Large intestine (tissue), 3 donors: ENCODE results near the gene EXOG. TPM values are rescaled to one million over a fixed set of nuclear protein-coding genes. Genes with fewer than 3 reads are reported as not detected.
"Not testable (repeated sequence)": the region's sequence is repeated elsewhere in the genome, so short reads cannot be mapped to it uniquely, and the experiment has no call there.

Source experiments
- DNase-seq, 2 donors: peaks; one replicate each; pipeline versions ENCODE4 v3.0.0 to v3.0.0-alpha.2; 2013
- H3K27ac ChIP-seq: one replicate; pipeline ENCODE4 v1.5.1; 2013; ENCODE audit warnings: low read length
- H3K27me3 ChIP-seq: 2 replicates; pipeline ENCODE4 v1.6.1; 2013; ENCODE audit warnings: low read length; ENCODE audit not compliant: control insufficient read depth, insufficient read depth
- H3K36me3 ChIP-seq: 2 replicates; pipeline ENCODE4 v1.6.1; 2013; ENCODE audit warnings: low read length; ENCODE audit not compliant: control insufficient read depth, insufficient read depth
- H3K4me1 ChIP-seq: one replicate; pipeline ENCODE4 v1.6.1; 2013; ENCODE audit warnings: low read length; ENCODE audit not compliant: control insufficient read depth, insufficient read depth
- H3K4me3 ChIP-seq: one replicate; pipeline ENCODE4 v1.5.1; 2013; ENCODE audit warnings: low read length
- H3K9me3 ChIP-seq: one replicate; pipeline ENCODE4 v1.6.1; 2013; ENCODE audit warnings: mild to moderate bottlenecking, low read depth, low read length, moderate library complexity; ENCODE audit not compliant: control insufficient read depth
- WGBS: methylation state at CpG from one replicate; pipeline ENCODE4 v1.1.5; 2013; ENCODE audit warnings: low lambda C conversion rate; ENCODE audit not compliant: insufficient coverage; 5-methylcytosine and 5-hydroxymethylcytosine counted together
- polyA plus RNA-seq: library from polyadenylated mRNA; unstranded; fragments of 120-200 nt; gene quantifications from one replicate; pipeline ENCODE4 v1.2.1, GENCODE V29; 2013

The EXOG gene
- polyA plus RNA-seq, 1 donor: 10.4 TPM

GRCh38 chr3:38563070-38563885 is 67.1 kb downstream of the EXOG start:
- no peaks in the 10 kb centered on the region for H3K27me3 ChIP-seq

GRCh38 chr3:38563886-38564270 is 67.7 kb downstream of the EXOG start:
- WGBS: 90% methylated on average over 2 of the region's 10 CpGs
- Histone ChIP-seq H3K36me3 (no peaks in the 10 kb centered on the region), H3K4me3 (no peak overlapping the region), H3K4me1 (no peaks in the 10 kb centered on the region), H3K9me3 (no peaks in the 10 kb centered on the region), H3K27ac (no peak overlapping the region), H3K27me3 (no peaks in the 10 kb centered on the region)
- DNase-seq: no peak

More at GRCh38 chr3:38563070-38563885, 67.1 kb downstream of the EXOG start:
- H3K36me3 ChIP-seq: no peaks in the 10 kb centered on the region
- no peak overlapping the region for H3K27ac ChIP-seq
- no peak for DNase-seq
- H3K9me3 ChIP-seq: no peaks in the 10 kb centered on the region
- WGBS: 80% methylated on average over 1 of the region's 15 CpGs
- no peak overlapping the region for H3K4me3 ChIP-seq
- no peaks in the 10 kb centered on the region for H3K4me1 ChIP-seq

- H3K4me1 ChIP-seq: no peaks in the 10 kb centered on the region
- H3K9me3 ChIP-seq: no peaks in the 10 kb centered on the region
- WGBS: no CpG with 5 or more reads among the region's 6 CpGs
- H3K27me3 ChIP-seq: no peaks in the 10 kb centered on the region
- H3K27ac ChIP-seq: no peak overlapping the region
- no peak overlapping the region for H3K4me3 ChIP-seq
- H3K36me3 ChIP-seq: no peaks in the 10 kb centered on the region
- DNase-seq: no peak
Observed at GRCh38 chr3:38564631-38565338, 68.6 kb downstream of the EXOG start.

- Histone ChIP-seq H3K27me3 (no peaks in the 10 kb centered on the region), H3K36me3 (no peaks in the 10 kb centered on the region), H3K4me3 (no peak overlapping the region), H3K27ac (no peak overlapping the region), H3K9me3 (no peaks in the 10 kb centered on the region), H3K4me1 (no peaks in the 10 kb centered on the region)
- DNase-seq: no peak
- WGBS: 93% methylated on average over 3 of the region's 13 CpGs
Observed at GRCh38 chr3:38565339-38566214, 69.4 kb downstream of the EXOG start.

GRCh38 chr3:38566215-38566528 is 70.0 kb downstream of the EXOG start:
- DNase-seq: no peak
- H3K36me3 ChIP-seq: no peaks in the 10 kb centered on the region
- whole genome bisulfite sequencing: 100% methylated on average over 3 of the region's 13 CpGs

GRCh38 chr3:38566794-38567193 is 70.7 kb downstream of the EXOG start:
- H3K27ac ChIP-seq, DNase-seq: not testable (repeated sequence)
- whole genome bisulfite sequencing: 100% methylated on average over 1 of the region's 7 CpGs

More at GRCh38 chr3:38566215-38566528, 70.0 kb downstream of the EXOG start:
- H3K4me3 ChIP-seq: no peak overlapping the region
- no peaks in the 10 kb centered on the region for H3K4me1 ChIP-seq
- no peaks in the 10 kb centered on the region for H3K27me3 ChIP-seq
- H3K9me3 ChIP-seq: no peaks in the 10 kb centered on the region
- H3K27ac ChIP-seq: no peak overlapping the region

GRCh38 chr3:38567498-38567897 is 71.4 kb downstream of the EXOG start:
- H3K4me3 ChIP-seq: no peak overlapping the region
- no peak overlapping the region for H3K27ac ChIP-seq
- no peaks in the 10 kb centered on the region for H3K4me1 ChIP-seq
- H3K9me3 ChIP-seq: no peaks in the 10 kb centered on the region
- WGBS: no CpG with 5 or more reads among the region's 4 CpGs
- DNase-seq: no peak
- no peaks in the 10 kb centered on the region for H3K27me3 ChIP-seq
- no peaks in the 10 kb centered on the region for H3K36me3 ChIP-seq

More at GRCh38 chr3:38566794-38567193, 70.7 kb downstream of the EXOG start:
- not testable (repeated sequence) for H3K36me3 ChIP-seq, H3K4me3 ChIP-seq, H3K4me1 ChIP-seq, H3K9me3 ChIP-seq, H3K27me3 ChIP-seq

- no peaks in the 10 kb centered on the region for H3K36me3 ChIP-seq
- H3K27me3 ChIP-seq: no peaks in the 10 kb centered on the region
- no peak for DNase-seq
- H3K27ac ChIP-seq: no peak overlapping the region
- no peaks in the 10 kb centered on the region for H3K4me1 ChIP-seq
- WGBS: 100% methylated on average over 1 of the region's 3 CpGs
- H3K4me3 ChIP-seq: no peak overlapping the region
- H3K9me3 ChIP-seq: no peaks in the 10 kb centered on the region
Observed at GRCh38 chr3:38573111-38573510, 77.0 kb downstream of the EXOG start.

- Histone ChIP-seq H3K9me3 (no peaks in the 10 kb centered on the region), H3K4me3 (no peak overlapping the region), H3K4me1 (no peaks in the 10 kb centered on the region), H3K27ac (no peak overlapping the region), H3K36me3 (no peaks in the 10 kb centered on the region), H3K27me3 (no peaks in the 10 kb centered on the region)
- no peak for DNase-seq
- no CpG with 5 or more reads among the region's 3 CpGs for whole genome bisulfite sequencing
Observed at GRCh38 chr3:38573556-38573955, 77.4 kb downstream of the EXOG start.
